Hindlimb muscle (tissue), 1 donor: ENCODE measurements around the gene PPP1CA. TPM values are rescaled to one million over a fixed set of nuclear protein-coding genes. Genes with fewer than 3 reads are reported as not detected.

Experiments
- DNase-seq: peaks from one replicate; pipeline ENCODE4 v3.0.0-alpha.2; 2013
- polyA plus RNA-seq: library from polyadenylated mRNA; unstranded; fragments of 120-200 nt; gene quantifications from one replicate; pipeline ENCODE4 v1.2.1, GENCODE V29; 2013; ENCODE audit not compliant: insufficient read length

The PPP1CA gene
- polyA plus RNA-seq, 1 donor: 146 TPM

DNA sequence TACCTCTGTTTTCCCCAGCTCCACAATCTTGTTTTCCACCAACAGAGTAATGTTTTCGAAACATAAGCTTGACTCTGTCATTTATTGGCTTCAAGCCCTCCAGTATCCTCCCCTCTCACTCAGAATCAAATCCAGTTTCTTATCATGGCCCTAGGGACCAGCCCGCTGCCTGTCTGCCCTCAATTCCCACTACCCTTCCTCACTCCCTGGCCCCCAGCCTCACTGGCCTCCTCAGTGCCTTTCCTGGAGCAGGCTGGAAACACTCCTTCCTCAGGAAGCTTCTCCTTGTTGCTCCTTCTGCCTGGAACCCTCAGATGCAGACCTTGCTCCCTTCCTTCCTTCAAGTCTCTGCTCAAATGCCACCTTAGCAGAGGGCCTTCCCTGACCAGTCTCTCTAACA is 52.2 kb downstream of the PPP1CA start:
- no peak for DNase-seq

DNA sequence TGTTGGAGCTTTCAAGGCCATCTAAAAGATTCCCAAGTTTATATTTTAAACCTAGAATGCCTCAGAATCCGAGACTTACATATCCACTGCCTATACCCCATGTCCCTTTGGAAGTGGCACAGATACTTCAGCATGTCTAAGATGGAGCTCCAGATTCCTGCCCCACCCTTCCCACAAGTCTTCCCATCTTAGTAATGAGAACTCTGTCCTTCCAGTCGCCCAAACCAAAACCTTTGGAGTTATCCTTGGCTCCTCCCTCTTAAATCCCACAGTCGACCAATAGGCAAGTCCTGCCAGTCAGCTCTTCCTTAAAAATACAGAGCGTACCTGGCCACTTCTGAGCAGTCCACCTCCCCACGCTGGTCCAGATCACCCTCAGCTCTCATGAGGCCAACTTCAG is 52.6 kb downstream of the PPP1CA start:
- DNase-seq: no peak

Other genes with a start within 250 kb of the PPP1CA start
- 61.1 TPM for gene GRK2, start 135.4 kb downstream of the PPP1CA start, polyA plus RNA-seq
- gene ANKRD13D, start 112.6 kb downstream of the PPP1CA start, polyA plus RNA-seq: 34.4 TPM
- gene SSH3, start 98.3 kb downstream of the PPP1CA start, polyA plus RNA-seq: 20.5 TPM
- 33.3 TPM for gene POLD4, start 48.3 kb downstream of the PPP1CA start, polyA plus RNA-seq
- 3.6 TPM for gene CLCF1, start 28.3 kb downstream of the PPP1CA start, polyA plus RNA-seq
- gene RAD9A, start 9.9 kb downstream of the PPP1CA start, polyA plus RNA-seq: 10.5 TPM
- gene TBC1D10C, start 2.2 kb upstream of the PPP1CA start, polyA plus RNA-seq: 5.4 TPM
- 87.1 TPM for gene CARNS1, start 13.8 kb upstream of the PPP1CA start, polyA plus RNA-seq
- gene RPS6KB2, start 26.6 kb upstream of the PPP1CA start, polyA plus RNA-seq: 30.3 TPM
- 0.67 TPM for gene PTPRCAP, start 35.8 kb upstream of the PPP1CA start, polyA plus RNA-seq
- gene CORO1B, start 41.6 kb upstream of the PPP1CA start, polyA plus RNA-seq: 30.0 TPM
- gene GPR152, start 50.9 kb upstream of the PPP1CA start, polyA plus RNA-seq: not detected
- 2.5 TPM for gene CABP4, start 53.5 kb upstream of the PPP1CA start, polyA plus RNA-seq
- gene TMEM134, start 67.4 kb upstream of the PPP1CA start, polyA plus RNA-seq: 61.4 TPM
- gene AIP, start 81.2 kb upstream of the PPP1CA start, polyA plus RNA-seq: 48.1 TPM
- 7.4 TPM for gene PITPNM1, start 103.5 kb upstream of the PPP1CA start, polyA plus RNA-seq
- gene CDK2AP2, start 106.3 kb upstream of the PPP1CA start, polyA plus RNA-seq: 23.6 TPM
- not detected for gene CABP2, start 121.6 kb upstream of the PPP1CA start, polyA plus RNA-seq
- 215 TPM for gene GSTP1, start 182.0 kb upstream of the PPP1CA start, polyA plus RNA-seq
- 155 TPM for gene NDUFV1, start 205.1 kb upstream of the PPP1CA start, polyA plus RNA-seq
- gene NUDT8, start 228.1 kb upstream of the PPP1CA start, polyA plus RNA-seq: 3.7 TPM
- gene TBX10, start 237.9 kb upstream of the PPP1CA start, polyA plus RNA-seq: not detected
- gene ACY3, start 248.9 kb upstream of the PPP1CA start, polyA plus RNA-seq: not detected